Keratinocyte (primary cell): ENCODE data around the gene CCL28. TPM values are rescaled to one million over a fixed set of nuclear protein-coding genes. Genes with fewer than 3 reads are reported as not detected.

ENCODE experiments used
- DNase-seq: peaks from one replicate; pipeline ENCODE4 v3.0.0-alpha.2; 2011; ENCODE audit warnings: low read depth, missing footprints, low spot score
- FAIRE-seq: peaks from 2 replicates; lab custom pipeline; 2011; peaks lifted over from hg19 to GRCh38; lab: Jason Lieb, UNC
- H2AFZ ChIP-seq: 2 replicates; pipeline ENCODE4 v1.6.0; 2012; ENCODE audit warnings: low read length, control low read depth, inconsistent platforms; ENCODE audit not compliant: control insufficient read depth
- H3K27ac ChIP-seq: 2 replicates; pipeline ENCODE4 v1.5.1; 2011; ENCODE audit warnings: low read length; ENCODE audit not compliant: control insufficient read depth, insufficient read depth
- H3K27me3 ChIP-seq: 3 replicates; pipeline ENCODE4 v1.6.0; 2011; ENCODE audit warnings: low read length; ENCODE audit not compliant: control insufficient read depth, insufficient read depth; ENCODE audit errors: extremely low read depth
- H3K36me3 ChIP-seq, 2 experiments: 2 replicates in 1 of 2; 3 replicates in 1 of 2; pipeline ENCODE4 v1.5.1; 2011; ENCODE audit warnings: low read length in 2 of 2, mild to moderate bottlenecking in 1 of 2; ENCODE audit not compliant: control insufficient read depth in 2 of 2, insufficient read depth in 2 of 2; ENCODE audit errors: extremely low read depth in 1 of 2
- H3K4me1 ChIP-seq: 3 replicates; pipeline ENCODE4 v1.5.1; 2011; ENCODE audit warnings: low read length; ENCODE audit not compliant: control insufficient read depth, insufficient read depth; ENCODE audit errors: extremely low read depth
- H3K4me2 ChIP-seq: 3 replicates; pipeline ENCODE4 v1.6.0; 2011; ENCODE audit warnings: low read depth, low read length; ENCODE audit not compliant: control insufficient read depth, insufficient read depth; ENCODE audit errors: extremely low read depth
- H3K4me3 ChIP-seq, 3 experiments: fragments of 200-600 bp in 1 of 3; sonication (generic) in 1 of 3; 2 replicates in 2 of 3; 3 replicates in 1 of 3; pipeline ENCODE4 v1.5.1; 2011 to 2016; ENCODE audit warnings: low read length in 3 of 3, mild to moderate bottlenecking in 3 of 3, control low read depth in 2 of 3, inconsistent platforms in 1 of 3, low read depth in 1 of 3, mixed read lengths in 1 of 3, mixed run types in 1 of 3, moderate library complexity in 1 of 3; ENCODE audit not compliant: control insufficient read depth in 2 of 3, insufficient read depth in 2 of 3; ENCODE audit errors: extremely low read depth in 1 of 3
- H3K79me2 ChIP-seq: 2 replicates; pipeline ENCODE4 v1.6.0; 2012; ENCODE audit warnings: low read length; ENCODE audit not compliant: control insufficient read depth, insufficient read depth
- H3K9ac ChIP-seq: 3 replicates; pipeline ENCODE4 v1.6.0; 2011; ENCODE audit warnings: low read length; ENCODE audit not compliant: control insufficient read depth, insufficient read depth; ENCODE audit errors: extremely low read depth
- H3K9me1 ChIP-seq: 3 replicates; pipeline ENCODE4 v1.6.0; 2011; ENCODE audit warnings: low read length; ENCODE audit not compliant: control insufficient read depth, insufficient read depth; ENCODE audit errors: extremely low read depth
- H3K9me3 ChIP-seq: 2 replicates; pipeline ENCODE4 v1.5.1; 2012; ENCODE audit warnings: low read depth, low read length; ENCODE audit not compliant: control insufficient read depth
- H4K20me1 ChIP-seq: 3 replicates; pipeline ENCODE4 v1.6.0; 2011; ENCODE audit warnings: low read length; ENCODE audit not compliant: control insufficient read depth, insufficient read depth; ENCODE audit errors: extremely low read depth
- EZH2 ChIP-seq: IDR thresholded peaks from one replicate; pipeline ENCODE4 v1.6.1; 2012; ENCODE audit warnings: inconsistent platforms, mild to moderate bottlenecking, low read length, moderate library complexity
- dilution Hi-C: fragments of 300-500 bp; cut with MboI; formaldehyde crosslinking; loops from one replicate; pipeline ENCODE4 v1.7.0; 2020; ENCODE audit warnings: low sequenced_read_pairs; ENCODE audit not compliant: extremely low pct_ligation_motif_present
- polyA plus RNA-seq, 5 experiments: library from polyadenylated mRNA; depleted of rRNA in 3 of 5; stranded (reverse) in 3 of 5; stranded (forward) in 1 of 5; unstranded in 1 of 5; fragments of >200 nt; gene quantifications; 1 replicate in 1 of 5; 2 replicates in 3 of 5; 3 replicates in 1 of 5; pipeline versions ENCODE4 v1.2.1 to v1.2.3, GENCODE V29; 2011 to 2012; ENCODE audit warnings: missing spikeins in 2 of 5, low read depth in 1 of 5, low replicate concordance in 1 of 5
- TF ChIP-seq, protein P1 (sequence below), 3 experiments: IDR thresholded peaks in 1 of 3; conservative IDR thresholded peaks in 1 of 3; optimal IDR thresholded peaks in 1 of 3; 2 replicates in 2 of 3; 3 replicates in 1 of 3; pipeline versions ENCODE3 to v1.5.1; 2011; ENCODE audit warnings: low read length in 3 of 3, mild to moderate bottlenecking in 3 of 3, moderate library complexity in 2 of 3, control low read depth in 1 of 3, inconsistent platforms in 1 of 3; ENCODE audit not compliant: insufficient read depth in 2 of 3; ENCODE audit errors: extremely low read depth in 1 of 3

Gene CCL28
- polyA plus RNA-seq, 1 donor (not counting 4 experiments of a cell fraction or from before 2014, with no cell fraction given), result 1.9 TPM

- H2AFZ ChIP-seq, result no peak overlapping the region
- H3K9me3 ChIP-seq, result peaks cover 15% of the 10 kb centered on the region
- dilution Hi-C loops, result no loop called here
- FAIRE-seq (no peak), DNase-seq (no peak)
- H3K9me1 ChIP-seq, result no peaks in the 10 kb centered on the region
- no peak overlapping the region for H3K4me2 ChIP-seq
- H3K36me3 ChIP-seq, result no peaks in the 10 kb centered on the region
- H3K4me1 ChIP-seq, result no peaks in the 10 kb centered on the region
- no peak overlapping the region for H3K4me3 ChIP-seq
- no peaks in the 10 kb centered on the region for H3K27me3 ChIP-seq
- H3K79me2 ChIP-seq, result no peaks in the 10 kb centered on the region
- no peak overlapping the region for H3K27ac ChIP-seq
- H3K9ac ChIP-seq, result no peak overlapping the region
- TF ChIP-seq, protein P1, sequence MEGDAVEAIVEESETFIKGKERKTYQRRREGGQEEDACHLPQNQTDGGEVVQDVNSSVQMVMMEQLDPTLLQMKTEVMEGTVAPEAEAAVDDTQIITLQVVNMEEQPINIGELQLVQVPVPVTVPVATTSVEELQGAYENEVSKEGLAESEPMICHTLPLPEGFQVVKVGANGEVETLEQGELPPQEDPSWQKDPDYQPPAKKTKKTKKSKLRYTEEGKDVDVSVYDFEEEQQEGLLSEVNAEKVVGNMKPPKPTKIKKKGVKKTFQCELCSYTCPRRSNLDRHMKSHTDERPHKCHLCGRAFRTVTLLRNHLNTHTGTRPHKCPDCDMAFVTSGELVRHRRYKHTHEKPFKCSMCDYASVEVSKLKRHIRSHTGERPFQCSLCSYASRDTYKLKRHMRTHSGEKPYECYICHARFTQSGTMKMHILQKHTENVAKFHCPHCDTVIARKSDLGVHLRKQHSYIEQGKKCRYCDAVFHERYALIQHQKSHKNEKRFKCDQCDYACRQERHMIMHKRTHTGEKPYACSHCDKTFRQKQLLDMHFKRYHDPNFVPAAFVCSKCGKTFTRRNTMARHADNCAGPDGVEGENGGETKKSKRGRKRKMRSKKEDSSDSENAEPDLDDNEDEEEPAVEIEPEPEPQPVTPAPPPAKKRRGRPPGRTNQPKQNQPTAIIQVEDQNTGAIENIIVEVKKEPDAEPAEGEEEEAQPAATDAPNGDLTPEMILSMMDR (optimal IDR thresholded peaks at IDR 0.05 in 1 of 3, IDR thresholded peaks at IDR 0.05 in 1 of 3, conservative IDR thresholded peaks at IDR 0.05 in 1 of 3; ENCODE audit: extremely low read depth in 1 of 3, insufficient read depth in 2 of 3, low read length in 3 of 3), result no peak
- TF ChIP-seq EZH2, result no peak
- no peaks in the 10 kb centered on the region for H4K20me1 ChIP-seq
These were observed 76.5 kb downstream of the CCL28 start for GRCh38 chr5:43335681-43336080.

- dilution Hi-C loops, result no loop called here
- FAIRE-seq, result no peak
- no peak overlapping the region for H3K4me3 ChIP-seq
- no peaks in the 10 kb centered on the region for H3K27me3 ChIP-seq
- no peaks in the 10 kb centered on the region for H4K20me1 ChIP-seq
- H3K9me1 ChIP-seq, result no peaks in the 10 kb centered on the region
- no peaks in the 10 kb centered on the region for H3K79me2 ChIP-seq
- no peak overlapping the region for H3K27ac ChIP-seq
- TF ChIP-seq, protein P1 (optimal IDR thresholded peaks at IDR 0.05 in 1 of 3, IDR thresholded peaks at IDR 0.05 in 1 of 3, conservative IDR thresholded peaks at IDR 0.05 in 1 of 3; ENCODE audit: extremely low read depth in 1 of 3, insufficient read depth in 2 of 3, low read length in 3 of 3), result no peak
- TF ChIP-seq EZH2, result no peak
- no peaks in the 10 kb centered on the region for H3K4me1 ChIP-seq
- H3K4me2 ChIP-seq, result no peak overlapping the region
- H2AFZ ChIP-seq, result no peak overlapping the region
- no peak for DNase-seq
- no peak overlapping the region for H3K9ac ChIP-seq
- peaks cover 14% of the 10 kb centered on the region for H3K9me3 ChIP-seq
- H3K36me3 ChIP-seq, result no peaks in the 10 kb centered on the region
These were observed 79.8 kb downstream of the CCL28 start for GRCh38 chr5:43332401-43332800.

Other genes with a start within 250 kb of the CCL28 start
- 0.07 to 0.21 TPM (median 0.07 TPM) in 3 replicates for gene NIM1K, start 220.2 kb downstream of the CCL28 start, polyA plus RNA-seq
- 201 to 512 TPM (median 381 TPM) in 3 replicates for gene HMGCS1, start 99.0 kb downstream of the CCL28 start, polyA plus RNA-seq
- 14.8 to 30.7 TPM (median 29.3 TPM) in 3 replicates for gene TMEM267, start 71.5 kb upstream of the CCL28 start, polyA plus RNA-seq
- gene C5orf34, start 102.8 kb upstream of the CCL28 start, polyA plus RNA-seq, result 2.6 to 5.8 TPM (median 2.7 TPM) in 3 replicates
- gene PAIP1, start 144.7 kb upstream of the CCL28 start, polyA plus RNA-seq, result 84.0 to 115 TPM (median 102 TPM) in 3 replicates
- gene NNT, start 190.8 kb upstream of the CCL28 start, polyA plus RNA-seq, result 19.8 to 23.3 TPM (median 21.6 TPM) in 3 replicates